HG02798 (cell line): ENCODE results near the gene OSBPL5.

Experiments used
- ATAC-seq: cut with Tn5 transposase; IDR thresholded peaks from one replicate; pipeline ENCODE4 v1.9.1; 2021; ENCODE audit warnings: mild to moderate bottlenecking; ENCODE audit not compliant: unreplicated experiment, poor library complexity

Gene OSBPL5

GRCh38 chr11:3091081-3091845 is 73.8 kb downstream of the OSBPL5 start:
- ATAC-seq: no peak

- no peak for ATAC-seq
These were observed 74.8 kb downstream of the OSBPL5 start for GRCh38 chr11:3090096-3090901.

- no peak for ATAC-seq
These were observed 75.7 kb downstream of the OSBPL5 start for GRCh38 chr11:3089236-3090061.

- ATAC-seq: no peak
These were observed 76.3 kb downstream of the OSBPL5 start for GRCh38 chr11:3088806-3089205.

GRCh38 chr11:3087821-3088800 is 77.0 kb downstream of the OSBPL5 start:
- ATAC-seq: no peak

- ATAC-seq: no peak
These were observed 77.7 kb downstream of the OSBPL5 start for GRCh38 chr11:3087373-3087772.

- no peak for ATAC-seq
These were observed 78.4 kb downstream of the OSBPL5 start for GRCh38 chr11:3086671-3087150.

GRCh38 chr11:3086114-3086513 is 79.0 kb downstream of the OSBPL5 start:
- no peak for ATAC-seq

- no peak for ATAC-seq
These were observed 80.1 kb downstream of the OSBPL5 start for GRCh38 chr11:3085052-3085451.

- no peak for ATAC-seq
These were observed 81.8 kb downstream of the OSBPL5 start for GRCh38 chr11:3083321-3083720.

GRCh38 chr11:3081386-3081751 is 83.7 kb downstream of the OSBPL5 start:
- ATAC-seq: no peak

GRCh38 chr11:3080733-3081385 is 84.3 kb downstream of the OSBPL5 start:
- ATAC-seq: no peak

- no peak for ATAC-seq
These were observed 85.0 kb downstream of the OSBPL5 start for GRCh38 chr11:3080104-3080503.

GRCh38 chr11:3077846-3078440 is 87.2 kb downstream of the OSBPL5 start:
- no peak for ATAC-seq

- no peak for ATAC-seq
These were observed 87.8 kb downstream of the OSBPL5 start for GRCh38 chr11:3077189-3077836.

GRCh38 chr11:3074912-3075589 is 90.1 kb downstream of the OSBPL5 start:
- no peak for ATAC-seq

GRCh38 chr11:3073029-3073435 is 92.1 kb downstream of the OSBPL5 start:
- ATAC-seq: no peak

GRCh38 chr11:3069425-3069824 is 95.7 kb downstream of the OSBPL5 start:
- no peak for ATAC-seq
